Stimulated activated CD4-positive, alpha-beta T cell treated with anti-CD3 and anti-CD28 coated beads, Interleukin-15, amount 100 ng/mL, for 48 hours (primary cell): ENCODE data around the gene EFHD1.

ENCODE experiments used
- DNase-seq, 2 donors: peaks; one replicate each; pipeline ENCODE4 v3.0.0-alpha.2; 2020; ENCODE audit warnings: low read depth in 2 of 2

EFHD1 gene, protein sequence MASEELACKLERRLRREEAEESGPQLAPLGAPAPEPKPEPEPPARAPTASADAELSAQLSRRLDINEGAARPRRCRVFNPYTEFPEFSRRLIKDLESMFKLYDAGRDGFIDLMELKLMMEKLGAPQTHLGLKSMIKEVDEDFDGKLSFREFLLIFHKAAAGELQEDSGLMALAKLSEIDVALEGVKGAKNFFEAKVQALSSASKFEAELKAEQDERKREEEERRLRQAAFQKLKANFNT

DNA sequence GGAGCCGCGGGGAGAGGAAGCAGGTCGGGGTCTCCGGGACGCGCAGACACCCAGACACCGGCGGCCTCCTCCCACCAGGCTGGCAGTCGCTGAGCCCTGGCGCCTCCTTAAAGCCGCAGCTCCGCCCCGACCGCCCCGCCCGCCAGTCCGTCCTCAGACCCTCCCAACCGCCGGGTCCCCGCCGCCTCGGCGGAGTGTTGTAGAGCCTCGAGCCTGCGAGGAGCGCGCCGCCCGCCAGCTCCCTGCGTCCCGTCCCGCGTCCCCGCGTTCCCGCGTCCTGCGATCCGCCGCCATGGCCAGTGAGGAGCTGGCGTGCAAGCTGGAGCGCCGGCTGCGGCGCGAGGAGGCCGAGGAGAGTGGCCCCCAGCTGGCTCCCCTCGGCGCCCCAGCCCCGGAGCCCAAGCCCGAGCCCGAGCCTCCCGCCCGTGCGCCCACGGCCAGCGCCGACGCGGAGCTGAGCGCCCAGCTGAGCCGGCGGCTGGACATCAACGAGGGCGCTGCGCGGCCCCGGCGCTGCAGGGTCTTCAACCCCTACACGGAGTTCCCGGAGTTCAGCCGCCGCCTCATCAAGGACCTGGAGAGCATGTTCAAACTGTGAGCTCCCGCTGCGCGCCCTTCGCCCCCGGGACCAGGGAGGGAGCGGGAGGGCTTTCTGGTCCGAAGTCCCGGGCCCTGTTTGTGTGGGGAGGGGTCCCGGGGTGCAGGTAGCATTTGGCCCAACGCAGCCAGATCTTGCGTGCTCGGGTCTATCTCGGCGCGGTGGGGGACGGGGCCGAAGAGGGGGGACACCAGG is at the start of gene EFHD1:
TSS of gene EFHD1 (plus strand) at position 192 of the 793 bp plus-strand sequence. CDS start at position 293, 101 bp downstream.
- DNase-seq: peak; percentile 10 to 47

DNA sequence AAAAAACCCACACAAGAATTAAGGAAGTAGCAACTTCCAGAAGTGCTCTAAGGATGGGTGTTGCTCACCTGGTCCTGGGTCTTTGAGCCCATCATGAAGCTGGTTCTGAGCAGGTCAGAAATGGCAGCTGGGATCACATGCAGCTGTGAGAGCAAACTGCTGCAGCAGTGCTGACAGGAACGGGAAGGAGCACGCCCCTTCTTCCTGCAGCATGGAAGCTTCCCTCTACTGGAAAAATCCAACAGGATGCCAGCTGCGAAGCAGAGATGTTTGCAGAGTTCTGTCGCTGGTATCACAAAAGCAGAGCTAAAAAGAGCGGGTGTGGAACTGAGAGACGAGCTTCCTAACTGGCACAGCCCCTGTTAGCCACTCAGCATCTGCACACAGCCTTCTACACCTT is 49.2 kb upstream of the EFHD1 start:
- no peak for DNase-seq

DNA sequence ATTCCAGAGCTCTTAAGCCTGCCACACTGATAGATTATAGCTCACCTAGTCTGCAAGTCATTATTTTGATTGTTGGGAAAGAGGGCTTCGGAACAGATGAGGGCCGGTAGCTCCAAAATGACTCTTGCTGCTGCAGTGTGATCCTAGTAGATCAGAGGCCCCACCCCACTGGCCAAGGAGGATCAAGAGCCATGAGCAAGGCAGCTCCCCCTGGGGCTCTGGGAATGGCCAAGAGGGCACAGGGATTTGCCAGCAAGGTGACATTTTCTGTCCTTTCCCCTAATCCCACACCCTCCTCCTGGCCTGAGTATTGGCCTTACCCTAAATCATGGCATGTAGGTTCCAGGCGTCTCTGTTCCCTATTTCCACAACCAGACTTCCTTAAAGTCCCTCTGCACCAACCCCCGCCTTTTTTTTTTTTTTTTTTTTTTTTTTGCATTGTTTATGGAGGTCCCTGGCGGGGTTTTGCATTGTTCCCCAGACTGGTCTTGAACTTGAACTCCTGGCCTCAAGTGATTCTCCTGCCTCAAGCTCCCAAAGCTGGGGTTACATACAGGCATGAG is 46.4 kb upstream of the EFHD1 start:
- DNase-seq: no peak

DNA sequence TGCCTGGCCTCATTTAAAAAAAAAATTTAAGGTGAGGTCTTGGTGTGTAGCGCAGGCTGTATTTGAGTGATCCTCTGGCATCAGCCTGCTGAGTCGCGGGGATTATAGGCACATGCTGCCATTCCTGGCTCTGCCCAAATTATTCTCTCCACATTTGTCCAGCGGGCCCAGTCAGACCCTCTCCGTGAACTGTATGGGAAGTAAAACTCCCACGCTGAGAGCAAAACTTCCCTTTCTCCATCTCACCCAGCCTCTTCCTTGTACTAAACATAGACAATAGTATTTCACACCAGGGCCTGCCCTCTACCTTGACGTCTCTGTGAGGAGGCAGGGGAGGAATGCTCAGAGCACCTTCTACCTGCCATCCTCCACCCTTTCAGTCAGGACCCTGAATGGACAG is 45.9 kb upstream of the EFHD1 start:
- DNase-seq: no peak

DNA sequence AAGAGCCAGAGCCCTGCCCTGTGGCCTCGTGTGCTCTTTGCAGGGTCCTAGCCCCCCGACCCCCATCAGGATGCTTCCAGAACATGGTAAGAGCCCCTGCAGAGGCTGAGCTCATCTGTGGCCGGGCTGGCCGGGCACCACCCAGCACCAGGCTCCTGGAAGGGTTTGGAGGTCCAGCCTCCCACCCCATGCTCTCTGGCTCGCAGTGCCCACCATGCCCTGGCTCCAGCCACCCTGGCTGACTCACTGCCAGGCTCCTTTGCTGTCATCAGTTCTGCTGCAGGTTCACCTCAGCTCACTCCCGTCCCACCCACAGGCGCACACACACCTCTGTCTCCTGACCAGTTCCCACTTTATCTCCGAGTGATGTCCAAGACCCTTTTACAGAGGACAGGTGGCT is 45.4 kb upstream of the EFHD1 start:
- no peak for DNase-seq

DNA sequence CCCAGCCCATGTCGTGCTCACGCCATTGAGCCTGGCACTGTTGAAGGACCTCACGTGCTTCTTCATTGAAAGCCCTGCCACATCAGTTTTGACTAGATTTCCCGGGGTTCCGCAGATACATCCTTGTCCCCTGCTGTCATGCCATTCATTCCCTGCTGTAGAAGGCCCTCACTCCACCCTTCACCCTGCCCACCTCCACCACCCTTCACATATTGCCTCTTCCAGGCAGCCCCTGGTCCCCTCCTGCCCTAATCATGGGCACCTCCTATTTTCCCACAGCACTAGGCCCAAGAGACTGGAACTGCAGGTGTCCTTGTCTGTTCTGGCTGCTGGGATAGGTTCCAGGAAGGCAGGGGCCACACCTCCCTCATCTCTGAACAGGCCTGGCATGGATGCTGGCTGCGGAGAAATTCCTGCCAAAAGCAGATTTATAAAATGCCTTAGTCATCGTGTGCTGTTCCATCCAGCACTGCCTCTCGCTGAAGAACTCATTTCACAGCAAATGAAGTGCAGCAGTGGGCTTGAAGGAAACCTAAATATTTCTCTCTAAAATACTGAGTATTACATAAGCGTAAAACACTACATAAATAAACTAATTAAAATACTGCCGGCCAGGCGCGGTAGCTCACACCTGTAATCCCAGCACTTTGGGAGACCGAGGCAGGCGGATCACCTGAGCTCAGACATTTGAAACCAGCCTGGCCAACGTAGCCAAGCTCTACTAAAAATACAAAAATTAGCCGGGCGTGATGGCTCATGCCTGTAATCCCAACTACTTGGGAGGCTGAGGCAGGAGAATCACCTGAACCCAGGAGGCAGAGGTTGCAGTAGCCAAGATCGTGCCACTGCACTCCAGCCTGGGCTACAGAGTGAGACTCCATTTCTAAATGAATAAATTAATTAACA is 44.5 kb upstream of the EFHD1 start:
- no peak for DNase-seq

DNA sequence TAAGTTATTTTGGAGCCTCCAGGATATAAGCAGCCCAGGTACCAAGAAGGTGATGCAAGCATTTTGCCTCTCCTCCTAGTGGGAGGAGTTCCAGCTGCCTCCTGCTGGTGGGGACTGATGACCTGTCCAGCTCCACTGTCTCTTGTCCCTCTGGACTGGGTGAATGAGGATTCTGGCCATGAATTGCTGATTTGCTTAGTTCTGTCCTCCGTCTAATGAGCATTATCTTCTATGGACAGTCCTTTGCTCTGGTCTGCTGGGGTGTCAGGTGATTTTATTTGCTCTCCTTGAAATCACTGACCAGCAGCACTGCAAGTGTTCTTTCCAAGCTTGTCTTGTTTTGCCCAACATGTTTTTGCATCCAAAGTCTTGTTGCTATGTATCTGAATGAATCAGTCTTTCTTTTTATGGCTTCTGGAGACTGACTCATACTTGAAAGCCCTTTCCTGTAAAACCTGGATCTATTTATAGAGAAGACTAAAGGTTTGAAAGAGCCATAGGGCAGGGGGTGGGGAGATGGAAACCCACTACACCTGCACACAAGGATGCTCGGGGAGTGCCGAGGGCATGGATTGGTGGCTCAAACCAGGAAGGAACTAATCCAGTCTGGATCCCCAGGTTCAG is 40.5 kb upstream of the EFHD1 start:
- no peak for DNase-seq

DNA sequence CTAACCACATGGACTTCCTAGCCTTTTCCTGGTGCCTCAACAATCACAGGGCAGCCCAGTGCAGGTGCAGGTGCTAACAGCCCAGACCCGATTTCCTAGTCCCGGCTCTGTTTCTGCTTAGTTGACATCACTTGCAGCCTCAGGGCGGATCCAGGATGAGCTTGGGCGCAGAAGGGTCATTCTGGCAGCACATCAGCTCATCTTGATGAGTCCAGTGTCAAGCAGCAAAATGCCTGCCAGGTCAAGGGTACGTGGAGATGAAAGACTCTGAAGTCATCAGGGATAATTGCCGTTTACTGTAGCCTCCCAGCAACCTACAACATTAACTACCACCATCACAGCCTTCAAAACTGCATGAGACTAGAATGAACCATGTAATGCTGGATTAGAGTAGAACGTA is 39.4 kb upstream of the EFHD1 start:
- DNase-seq: no peak

DNA sequence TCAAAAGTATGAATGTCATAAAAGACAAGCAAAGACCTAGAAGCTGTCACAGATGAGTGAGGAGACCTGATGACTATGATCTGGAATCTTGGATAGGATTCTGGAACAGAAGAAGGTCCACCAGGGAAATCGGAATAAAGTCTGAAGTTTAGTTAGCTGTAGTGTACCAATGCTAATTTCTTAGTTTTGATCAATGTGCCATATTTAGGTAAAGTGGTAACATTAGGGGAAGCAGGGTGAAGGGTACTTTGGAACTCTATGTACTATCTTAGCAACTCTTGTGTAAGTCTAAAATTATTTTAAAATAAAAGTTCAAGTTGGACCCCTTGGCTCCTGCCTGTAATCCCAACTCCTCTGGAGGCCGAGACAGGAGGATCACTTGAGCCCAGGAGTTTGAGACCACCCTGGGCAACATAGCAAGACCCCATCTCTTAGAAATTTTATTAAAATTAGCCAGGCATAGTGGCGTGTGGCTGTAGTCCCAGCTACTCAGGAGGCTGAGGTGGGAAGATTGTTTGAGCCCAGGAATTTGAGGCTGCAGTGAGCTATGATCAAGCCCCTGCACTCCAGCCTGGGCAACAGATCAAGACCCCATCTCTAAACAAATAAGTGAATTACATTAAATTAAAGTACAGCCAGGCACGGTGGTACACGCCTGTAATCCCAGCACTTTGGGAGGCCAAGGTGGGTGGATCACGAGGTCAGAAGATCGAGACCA is 35.9 kb upstream of the EFHD1 start:
- no peak for DNase-seq

DNA sequence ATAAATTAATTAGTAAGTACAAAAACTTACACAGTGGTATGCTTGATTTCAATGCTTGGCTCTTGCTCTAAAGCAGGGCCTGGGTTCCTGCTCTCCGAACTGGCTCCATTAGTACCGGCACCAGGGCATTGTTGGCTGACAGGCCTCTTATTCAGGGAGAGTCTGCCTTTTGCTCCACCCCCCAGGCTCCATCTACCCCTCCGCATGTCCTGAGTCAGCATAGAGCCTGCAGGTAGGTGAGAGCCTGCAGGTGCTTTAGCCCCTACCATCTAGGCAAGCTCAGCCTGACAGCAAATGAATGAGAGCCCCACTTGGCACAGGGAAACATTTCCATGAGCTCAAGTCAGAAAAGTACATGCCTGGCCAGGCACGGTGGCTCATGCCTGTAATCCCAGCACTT is 35.1 kb upstream of the EFHD1 start:
- DNase-seq: no peak

DNA sequence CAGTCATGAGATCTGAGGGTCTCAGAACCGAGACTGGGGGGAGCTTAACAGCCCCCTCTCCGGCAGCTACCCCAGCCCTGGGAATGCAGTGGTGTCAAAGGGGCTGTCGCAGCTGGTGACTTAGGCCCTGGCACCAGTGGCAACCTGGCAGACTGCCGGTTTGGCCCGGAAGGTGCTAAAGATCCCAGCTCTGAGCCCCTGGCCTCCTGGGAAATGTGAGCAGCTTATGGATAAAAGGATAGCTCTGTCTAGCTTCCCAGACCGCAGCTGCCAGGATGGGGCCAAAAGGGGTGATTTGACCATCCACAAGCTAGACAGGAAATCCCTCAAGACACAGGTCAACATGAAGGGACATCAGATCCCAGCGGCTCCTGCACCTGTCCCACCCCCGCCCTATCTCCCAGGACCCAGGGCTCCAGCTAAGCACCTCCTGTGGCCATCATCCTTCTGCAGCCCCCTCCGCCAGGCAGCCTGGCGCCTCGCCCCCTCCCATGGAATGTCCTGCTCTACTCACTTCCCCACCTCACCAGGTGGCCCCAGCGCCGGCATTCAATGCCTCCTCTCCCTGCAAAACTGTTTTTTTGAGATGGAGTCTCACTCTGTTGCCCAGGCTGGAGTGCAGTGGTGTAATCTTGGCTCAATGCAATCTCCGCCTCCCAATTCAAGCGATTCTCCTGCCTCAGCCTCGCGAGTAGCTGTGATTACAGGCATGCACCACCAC is 33.2 kb upstream of the EFHD1 start:
- no peak for DNase-seq

DNA sequence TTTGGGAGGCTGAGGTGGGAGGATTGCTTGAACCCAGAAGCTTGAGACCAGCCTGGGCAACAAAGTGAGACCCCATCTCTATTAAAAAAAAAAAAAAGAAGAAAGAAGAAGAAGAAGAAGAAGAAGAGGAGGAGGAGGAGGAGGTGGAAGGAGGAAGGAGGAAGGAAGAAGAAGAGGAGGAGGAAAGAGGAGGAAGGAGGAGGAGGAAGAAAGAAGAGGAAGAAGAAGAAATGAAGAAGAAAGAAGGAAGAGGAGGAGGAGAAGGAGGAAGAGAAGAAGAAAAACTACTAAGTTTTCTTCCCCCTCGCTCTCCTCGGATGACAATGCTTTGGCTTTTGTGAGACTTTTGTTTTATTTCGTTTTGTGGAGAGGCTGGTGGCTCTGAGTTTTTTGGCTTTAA is 30.1 kb upstream of the EFHD1 start:
- DNase-seq: no peak

DNA sequence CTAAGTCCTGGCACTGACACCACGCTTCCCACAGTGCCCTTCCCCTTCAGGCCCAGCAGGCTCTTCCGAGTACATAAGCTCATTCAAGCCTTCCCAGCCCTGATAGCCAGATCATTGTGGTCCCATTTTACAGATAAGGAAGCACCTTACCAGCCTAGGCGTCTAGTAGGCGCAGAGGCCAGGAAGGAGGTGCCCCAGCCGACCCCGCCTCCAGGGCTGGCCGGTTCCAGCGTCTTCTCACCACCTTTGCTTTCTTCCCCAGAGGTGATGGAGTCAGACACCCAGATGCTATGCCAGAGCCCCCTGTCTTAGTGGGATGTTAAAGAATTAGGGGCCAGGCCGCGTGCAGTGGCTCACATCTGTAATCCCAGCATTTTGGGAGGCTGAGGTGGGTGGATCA is 28.9 kb upstream of the EFHD1 start:
- no peak for DNase-seq

DNA sequence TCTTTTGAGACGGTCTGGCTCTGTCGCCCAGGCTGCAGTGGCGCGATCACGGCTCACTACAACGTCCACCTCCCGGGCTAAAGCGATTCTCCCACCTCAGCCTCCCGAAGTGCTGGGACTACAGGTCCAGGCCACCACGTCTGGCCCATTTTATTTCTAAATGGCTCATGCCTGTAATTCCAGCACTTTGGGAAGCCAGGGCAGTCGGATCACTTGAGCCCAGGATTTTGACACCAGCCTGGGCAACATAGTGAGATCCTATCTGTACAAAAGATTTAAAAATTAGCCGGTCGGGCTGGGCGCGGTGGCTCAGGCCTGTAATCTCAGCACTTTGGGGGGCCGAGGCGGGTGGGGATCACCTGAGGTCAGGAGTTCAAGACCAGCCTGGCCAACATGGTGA is 26.4 kb upstream of the EFHD1 start:
- no peak for DNase-seq

DNA sequence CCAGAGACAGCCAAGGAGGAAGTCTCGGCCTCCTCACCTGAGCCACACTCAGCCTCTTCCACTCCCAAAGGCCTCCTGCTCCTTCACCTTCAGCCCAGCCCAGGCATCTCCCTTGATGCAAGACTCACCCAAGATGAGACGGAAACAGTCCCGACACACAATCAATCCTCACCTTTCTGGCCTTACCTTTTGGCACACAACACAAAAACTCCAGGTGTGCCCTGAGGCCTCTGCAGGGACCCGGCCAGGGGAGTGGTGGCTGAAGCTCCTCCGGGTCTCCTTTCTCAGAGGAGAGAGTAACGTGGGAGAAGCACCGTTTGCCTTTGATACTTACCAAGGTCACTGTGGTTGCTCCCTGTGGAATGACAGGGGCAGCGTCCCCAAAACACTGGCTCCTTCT is 23.8 kb upstream of the EFHD1 start:
- DNase-seq: no peak

DNA sequence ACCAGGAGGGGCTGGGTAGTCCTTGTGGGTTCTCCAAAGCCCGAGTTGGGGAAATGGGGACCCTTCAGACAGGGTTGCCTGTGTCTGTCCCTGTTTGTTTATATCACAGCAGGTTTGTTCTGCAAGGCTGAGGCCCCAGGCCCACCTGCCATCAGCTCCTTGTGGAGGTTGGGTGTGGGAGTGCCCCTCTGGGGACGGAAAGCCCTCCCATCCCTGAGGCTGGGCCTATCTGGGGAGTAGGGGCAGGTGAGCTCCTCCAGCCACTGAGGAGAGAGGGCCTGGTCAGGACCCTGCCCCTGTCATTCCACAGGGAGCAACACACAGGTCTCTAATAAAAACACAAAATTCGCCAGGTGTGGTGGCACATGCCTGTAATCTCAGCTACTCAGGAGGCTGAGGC is 23.3 kb upstream of the EFHD1 start:
- no peak for DNase-seq

DNA sequence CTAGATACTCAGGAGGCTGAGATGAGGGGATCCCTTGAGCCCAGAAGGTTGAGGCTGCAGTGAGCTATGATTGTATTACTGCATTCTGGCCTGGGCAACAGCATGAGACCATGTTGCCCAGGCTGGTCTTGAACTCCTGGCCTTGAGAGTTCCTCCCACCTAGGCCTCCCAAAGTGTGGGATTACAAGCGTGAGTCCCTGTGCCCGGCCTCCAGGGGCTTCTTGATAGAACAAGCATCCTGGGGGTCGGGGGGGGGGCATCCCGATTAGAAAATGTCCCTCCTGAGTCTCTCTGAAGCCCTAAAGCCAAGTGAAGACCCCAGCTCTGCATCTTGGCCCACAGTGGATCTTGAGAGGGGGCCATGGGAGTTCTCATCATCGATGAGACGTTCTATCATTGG is 22.3 kb upstream of the EFHD1 start:
- DNase-seq: no peak

DNA sequence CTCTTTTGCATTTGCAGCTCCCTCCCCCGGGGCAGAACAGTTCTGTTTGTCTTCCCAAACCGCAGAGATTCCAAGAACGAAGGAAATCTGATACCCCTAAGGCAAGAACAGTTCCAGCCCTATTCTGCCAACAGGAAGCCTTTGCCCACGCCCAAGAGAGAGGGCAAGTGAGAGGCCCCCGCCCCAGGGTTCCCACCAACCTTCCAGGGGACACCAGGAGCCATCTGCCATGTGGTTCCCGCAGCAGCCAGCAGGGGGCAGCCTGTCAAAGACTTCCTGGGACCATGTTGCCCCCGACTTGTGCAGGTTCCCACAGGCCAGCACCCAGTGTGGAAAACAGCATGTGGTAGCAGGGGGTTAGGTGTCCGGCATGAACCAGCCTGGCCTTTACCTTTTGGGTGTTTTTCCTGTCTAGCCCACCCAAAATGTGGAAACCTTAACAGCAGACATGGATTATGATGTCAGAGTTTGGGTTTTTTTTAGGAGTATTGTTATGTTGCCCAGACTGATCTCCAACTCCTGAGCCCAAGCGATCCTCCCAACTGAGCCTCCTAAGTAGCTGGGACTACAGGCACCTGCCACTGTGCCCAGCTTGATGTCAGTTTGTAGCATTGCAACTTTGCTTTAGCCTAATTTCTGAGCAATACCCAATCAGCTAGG is 21.7 kb upstream of the EFHD1 start:
- peak; percentile 43 to 63 for DNase-seq

DNA sequence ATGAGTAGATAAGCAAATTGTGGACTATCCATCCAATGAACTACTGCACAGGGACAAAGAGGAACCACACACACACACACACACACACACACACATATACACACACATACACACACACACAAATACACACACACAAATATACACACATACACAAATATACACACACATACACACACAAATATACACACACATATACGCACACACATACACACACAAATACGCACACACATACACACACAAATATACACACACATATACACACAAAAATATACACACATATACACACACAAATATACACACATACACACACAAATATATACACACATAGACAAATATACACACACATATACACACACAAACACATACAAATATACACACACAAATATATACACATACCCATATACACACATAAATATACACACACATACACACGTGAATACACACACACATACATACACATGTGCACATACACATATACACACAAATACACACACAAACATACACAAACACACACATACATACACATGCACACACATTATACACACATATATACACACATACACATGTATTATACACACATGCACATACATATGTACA is 19.8 kb upstream of the EFHD1 start:
- DNase-seq: no peak
